ENCODE results near the gene ABCB11.

The ABCB11 gene

DNA sequence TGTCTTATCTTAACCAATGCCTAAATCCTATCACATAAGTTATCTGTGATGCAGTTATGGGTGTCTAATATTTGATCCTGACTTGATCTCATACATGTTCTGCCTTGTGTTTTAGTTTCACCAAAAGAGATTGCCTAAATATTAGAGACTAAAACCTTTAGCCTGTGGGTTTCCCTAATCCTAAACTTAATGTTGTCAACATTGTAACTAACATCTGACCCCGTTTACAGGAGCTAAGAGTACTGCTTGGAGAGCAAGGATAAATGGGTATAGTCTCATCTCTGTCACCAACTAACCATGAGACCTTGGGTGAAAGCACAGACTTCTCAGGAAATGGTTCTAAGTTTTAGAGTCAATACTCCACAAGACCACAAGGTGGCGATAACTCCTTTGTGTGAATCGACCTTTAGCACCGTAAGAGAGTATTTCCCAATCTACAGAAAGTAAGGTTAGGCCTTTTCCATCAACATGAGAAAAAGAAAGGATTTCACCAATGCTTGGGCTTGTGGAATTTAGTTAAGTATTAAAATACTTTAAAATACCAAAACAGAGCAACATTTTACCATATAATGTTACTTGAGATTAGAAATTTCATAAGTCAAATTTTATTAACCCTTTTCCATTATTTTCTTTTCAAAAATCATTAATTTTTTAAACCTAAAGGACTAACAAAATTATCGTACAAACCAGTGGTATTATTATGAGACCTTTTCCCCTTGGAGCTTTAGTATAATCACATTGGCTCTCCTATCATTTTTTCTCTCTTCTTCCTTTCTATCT, 69.5 kb downstream of the ABCB11 start:
- TF ChIP-seq, protein P1, sequence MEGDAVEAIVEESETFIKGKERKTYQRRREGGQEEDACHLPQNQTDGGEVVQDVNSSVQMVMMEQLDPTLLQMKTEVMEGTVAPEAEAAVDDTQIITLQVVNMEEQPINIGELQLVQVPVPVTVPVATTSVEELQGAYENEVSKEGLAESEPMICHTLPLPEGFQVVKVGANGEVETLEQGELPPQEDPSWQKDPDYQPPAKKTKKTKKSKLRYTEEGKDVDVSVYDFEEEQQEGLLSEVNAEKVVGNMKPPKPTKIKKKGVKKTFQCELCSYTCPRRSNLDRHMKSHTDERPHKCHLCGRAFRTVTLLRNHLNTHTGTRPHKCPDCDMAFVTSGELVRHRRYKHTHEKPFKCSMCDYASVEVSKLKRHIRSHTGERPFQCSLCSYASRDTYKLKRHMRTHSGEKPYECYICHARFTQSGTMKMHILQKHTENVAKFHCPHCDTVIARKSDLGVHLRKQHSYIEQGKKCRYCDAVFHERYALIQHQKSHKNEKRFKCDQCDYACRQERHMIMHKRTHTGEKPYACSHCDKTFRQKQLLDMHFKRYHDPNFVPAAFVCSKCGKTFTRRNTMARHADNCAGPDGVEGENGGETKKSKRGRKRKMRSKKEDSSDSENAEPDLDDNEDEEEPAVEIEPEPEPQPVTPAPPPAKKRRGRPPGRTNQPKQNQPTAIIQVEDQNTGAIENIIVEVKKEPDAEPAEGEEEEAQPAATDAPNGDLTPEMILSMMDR (IDR thresholded peaks at IDR 0.05; ENCODE audit: low read depth, low read length, missing control alignments): peak; percentile 78
- in situ Hi-C loops (cut with HindIII; ENCODE audit: low sequenced_read_pairs): no loop called here
- no peak overlapping the region for H3K4me3 ChIP-seq (ENCODE audit: low read depth, low read length)
- peak; percentile 63 for DNase-seq (ENCODE audit: low read depth)

DNA sequence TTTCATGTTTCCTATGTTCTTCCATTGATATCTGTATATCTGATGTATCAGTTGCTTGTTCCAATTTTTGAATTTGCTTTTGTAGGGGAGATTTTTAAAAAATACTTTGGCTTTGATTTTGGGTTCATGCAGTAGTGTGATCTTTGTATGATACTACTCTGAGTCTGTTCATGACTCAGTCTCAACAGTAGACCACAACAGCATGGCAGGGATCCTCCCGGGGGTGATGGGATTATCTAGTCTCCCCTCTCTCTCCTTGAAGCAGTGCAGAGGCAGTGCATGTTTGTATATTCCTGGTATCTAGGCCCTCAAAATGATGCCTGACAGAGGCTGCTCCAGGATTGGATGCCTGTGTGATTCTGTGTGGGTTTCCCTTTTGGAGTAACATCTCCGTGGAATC, 74.7 kb downstream of the ABCB11 start:
- H3K4me3 ChIP-seq (ENCODE audit: low read depth, low read length): no peak overlapping the region
- DNase-seq (ENCODE audit: low read depth): no peak
- TF ChIP-seq, protein P1 (IDR thresholded peaks at IDR 0.05; ENCODE audit: low read depth, low read length, missing control alignments): no peak
- in situ Hi-C loops (cut with HindIII; ENCODE audit: low sequenced_read_pairs): no loop called here

DNA sequence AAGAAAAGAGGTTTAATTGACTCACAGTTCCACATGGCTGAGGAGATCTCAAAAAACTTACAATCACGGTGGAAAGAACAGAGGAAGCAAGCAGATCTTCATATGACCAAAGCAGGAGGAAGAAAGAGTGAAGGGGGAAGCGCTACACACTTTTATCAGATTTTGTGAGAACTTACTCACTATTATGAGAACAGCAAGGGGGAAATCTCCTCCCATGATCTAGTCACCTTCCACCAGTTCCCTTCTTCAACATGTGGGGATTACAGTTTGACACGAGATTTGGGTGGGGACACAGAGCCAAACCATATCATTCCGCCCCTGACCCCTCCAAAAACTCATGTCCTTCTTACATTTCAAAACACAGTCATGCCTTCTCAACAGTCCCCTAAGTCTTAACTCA, 75.8 kb downstream of the ABCB11 start:
- in situ Hi-C loops (cut with HindIII; ENCODE audit: low sequenced_read_pairs): no loop called here
- TF ChIP-seq, protein P1 (IDR thresholded peaks at IDR 0.05; ENCODE audit: low read depth, low read length, missing control alignments): no peak
- no peak overlapping the region for H3K4me3 ChIP-seq (ENCODE audit: low read depth, low read length)
- DNase-seq (ENCODE audit: low read depth): no peak

DNA sequence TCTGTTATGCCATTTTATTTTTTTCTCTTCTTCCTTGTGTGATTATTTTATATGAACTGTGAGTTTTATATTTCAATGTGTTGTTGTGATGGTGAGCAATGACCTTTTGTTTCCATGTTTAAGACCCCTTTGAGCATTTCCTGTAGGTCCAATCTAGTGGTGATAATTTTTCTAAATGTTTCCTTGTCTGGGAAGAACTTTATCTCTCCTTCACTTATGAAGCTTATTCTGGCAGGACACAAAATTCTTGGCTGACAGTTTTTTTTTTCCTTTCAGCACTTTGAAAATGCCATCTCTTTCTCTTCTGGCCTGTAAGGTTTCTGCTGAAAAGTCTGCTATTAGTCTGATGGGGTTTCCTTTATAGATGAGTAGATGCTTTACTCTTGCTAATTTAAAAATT, 76.9 kb downstream of the ABCB11 start:
- in situ Hi-C loops (cut with HindIII; ENCODE audit: low sequenced_read_pairs): no loop called here
- TF ChIP-seq, protein P1 (IDR thresholded peaks at IDR 0.05; ENCODE audit: low read depth, low read length, missing control alignments): no peak
- no peak for DNase-seq (ENCODE audit: low read depth)
- H3K4me3 ChIP-seq (ENCODE audit: low read depth, low read length): no peak overlapping the region

DNA sequence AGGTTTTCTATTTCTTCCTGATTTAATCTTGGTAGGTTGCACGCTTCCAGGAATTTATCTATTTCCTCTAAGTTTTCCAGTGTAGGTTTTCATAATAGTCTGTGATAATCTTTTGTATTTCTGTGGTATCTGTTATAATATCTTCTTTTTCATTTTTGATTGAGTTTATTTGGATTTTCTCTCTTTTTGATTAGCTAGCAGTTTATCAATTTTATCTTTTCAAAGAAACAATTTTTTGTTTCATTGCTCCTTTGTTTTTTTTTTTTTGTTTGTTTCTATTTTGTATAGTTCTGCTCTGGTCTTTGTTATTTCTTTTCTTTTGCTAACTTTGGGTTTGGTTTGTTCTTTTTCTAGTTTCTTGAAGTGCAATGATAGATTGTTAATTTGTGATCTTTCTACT, 78.7 kb downstream of the ABCB11 start:
- DNase-seq (ENCODE audit: low read depth): no peak
- no peak overlapping the region for H3K4me3 ChIP-seq (ENCODE audit: low read depth, low read length)
- TF ChIP-seq, protein P1 (IDR thresholded peaks at IDR 0.05; ENCODE audit: low read depth, low read length, missing control alignments): no peak
- in situ Hi-C loops (cut with HindIII; ENCODE audit: low sequenced_read_pairs): no loop called here

DNA sequence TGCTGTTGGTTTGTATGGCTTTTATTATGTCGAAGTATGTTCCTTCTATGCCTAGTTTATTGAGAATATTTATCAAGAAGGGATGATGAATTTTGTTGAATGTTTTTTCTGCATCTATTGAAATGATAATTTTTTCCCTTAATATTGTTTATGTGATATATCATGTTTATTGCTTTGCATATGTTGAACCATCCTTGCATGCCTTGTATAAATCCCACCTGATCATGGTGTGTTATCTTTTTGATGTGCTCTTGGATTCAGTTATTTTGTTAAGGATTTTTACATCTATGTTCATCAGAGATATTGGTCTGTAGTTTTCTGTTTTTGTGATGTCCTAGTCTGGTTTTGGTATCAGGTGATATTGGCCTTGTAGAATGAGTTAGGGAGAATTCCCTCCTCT, 79.3 kb downstream of the ABCB11 start:
- H3K4me3 ChIP-seq (ENCODE audit: low read depth, low read length): no peak overlapping the region
- DNase-seq (ENCODE audit: low read depth): no peak
- TF ChIP-seq, protein P1 (IDR thresholded peaks at IDR 0.05; ENCODE audit: low read depth, low read length, missing control alignments): no peak
- in situ Hi-C loops (cut with HindIII; ENCODE audit: low sequenced_read_pairs): no loop called here
